ENCODE measurements around the gene SIGLEC9.

- TF ChIP-seq, protein P1, sequence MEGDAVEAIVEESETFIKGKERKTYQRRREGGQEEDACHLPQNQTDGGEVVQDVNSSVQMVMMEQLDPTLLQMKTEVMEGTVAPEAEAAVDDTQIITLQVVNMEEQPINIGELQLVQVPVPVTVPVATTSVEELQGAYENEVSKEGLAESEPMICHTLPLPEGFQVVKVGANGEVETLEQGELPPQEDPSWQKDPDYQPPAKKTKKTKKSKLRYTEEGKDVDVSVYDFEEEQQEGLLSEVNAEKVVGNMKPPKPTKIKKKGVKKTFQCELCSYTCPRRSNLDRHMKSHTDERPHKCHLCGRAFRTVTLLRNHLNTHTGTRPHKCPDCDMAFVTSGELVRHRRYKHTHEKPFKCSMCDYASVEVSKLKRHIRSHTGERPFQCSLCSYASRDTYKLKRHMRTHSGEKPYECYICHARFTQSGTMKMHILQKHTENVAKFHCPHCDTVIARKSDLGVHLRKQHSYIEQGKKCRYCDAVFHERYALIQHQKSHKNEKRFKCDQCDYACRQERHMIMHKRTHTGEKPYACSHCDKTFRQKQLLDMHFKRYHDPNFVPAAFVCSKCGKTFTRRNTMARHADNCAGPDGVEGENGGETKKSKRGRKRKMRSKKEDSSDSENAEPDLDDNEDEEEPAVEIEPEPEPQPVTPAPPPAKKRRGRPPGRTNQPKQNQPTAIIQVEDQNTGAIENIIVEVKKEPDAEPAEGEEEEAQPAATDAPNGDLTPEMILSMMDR (IDR thresholded peaks at IDR 0.05): no peak
- TF ChIP-seq POLR2A (IDR thresholded peaks at IDR 0.05): no peak
Measured at GRCh38 chr19:51128227-51128626, 3.5 kb downstream of the SIGLEC9 start.
